GM19043 (cell line): ENCODE results near the gene CYB5R4.

ENCODE experiments used
- ATAC-seq: cut with Tn5 transposase; IDR thresholded peaks from one replicate; pipeline ENCODE4 v1.9.1; 2021; ENCODE audit warnings: low read depth; ENCODE audit not compliant: unreplicated experiment

The CYB5R4 gene

GRCh38 chr6:83974409-83975050 is 115.0 kb downstream of the CYB5R4 start:
- no peak for ATAC-seq

- ATAC-seq = no peak
Observed at GRCh38 chr6:83976037-83976755, 116.7 kb downstream of the CYB5R4 start.

GRCh38 chr6:83976871-83977270 is 117.4 kb downstream of the CYB5R4 start:
- ATAC-seq = no peak

- ATAC-seq = no peak
Observed at GRCh38 chr6:83978324-83978734, 118.8 kb downstream of the CYB5R4 start.

- no peak for ATAC-seq
Observed at GRCh38 chr6:83978997-83979396, 119.5 kb downstream of the CYB5R4 start.

- ATAC-seq = no peak
Observed at GRCh38 chr6:83984411-83984810, 124.9 kb downstream of the CYB5R4 start.

GRCh38 chr6:83985308-83985713 is 125.8 kb downstream of the CYB5R4 start:
- no peak for ATAC-seq

- no peak for ATAC-seq
Observed at GRCh38 chr6:83985715-83986114, 126.2 kb downstream of the CYB5R4 start.

GRCh38 chr6:83998021-83998584 is 138.6 kb downstream of the CYB5R4 start:
- ATAC-seq = no peak

GRCh38 chr6:84001119-84001518 is 141.6 kb downstream of the CYB5R4 start:
- no peak for ATAC-seq

- ATAC-seq = no peak
Observed at GRCh38 chr6:84002226-84002625, 142.7 kb downstream of the CYB5R4 start.

- ATAC-seq = no peak
Observed at GRCh38 chr6:84003131-84003530, 143.6 kb downstream of the CYB5R4 start.

GRCh38 chr6:84003654-84004053 is 144.2 kb downstream of the CYB5R4 start:
- no peak for ATAC-seq

GRCh38 chr6:84007871-84008270 is 148.4 kb downstream of the CYB5R4 start:
- ATAC-seq = no peak

- ATAC-seq = no peak
Observed at GRCh38 chr6:84013354-84013753, 153.9 kb downstream of the CYB5R4 start.

- no peak for ATAC-seq
Observed at GRCh38 chr6:84013931-84014330, 154.4 kb downstream of the CYB5R4 start.

GRCh38 chr6:84016029-84016428 is 156.5 kb downstream of the CYB5R4 start:
- no peak for ATAC-seq
